Loucy (cell line): ENCODE data around the gene MYH10.

Experiments
- H2AFZ ChIP-seq: fragments of 200-600 bp; sonication (generic); 2 replicates; pipeline ENCODE4 v1.6.0; 2016; ENCODE audit warnings: antibody characterized with exemption, mild to moderate bottlenecking, low read length, moderate library complexity
- H3F3A ChIP-seq: fragments of 200-600 bp; 2 replicates; pipeline ENCODE4 v1.6.0; 2016; ENCODE audit warnings: antibody characterized with exemption, low read depth, mild to moderate bottlenecking
- H3K27me3 ChIP-seq: fragments of 200-600 bp; sonication (generic); 2 replicates; pipeline ENCODE4 v1.6.1; 2014; ENCODE audit warnings: low read length, mild to moderate bottlenecking; ENCODE audit not compliant: insufficient read depth, poor library complexity, severe bottlenecking
- H3K36me3 ChIP-seq: fragments of 200-600 bp; sonication (generic); 2 replicates; pipeline ENCODE4 v1.6.1; 2016; ENCODE audit warnings: low read length; ENCODE audit not compliant: insufficient read depth
- H3K4me1 ChIP-seq: fragments of 200-600 bp; sonication (generic); 2 replicates; pipeline ENCODE4 v1.5.1; 2014; ENCODE audit warnings: low read length, mild to moderate bottlenecking; ENCODE audit not compliant: insufficient read depth, poor library complexity, severe bottlenecking
- H3K4me2 ChIP-seq: fragments of 200-600 bp; sonication (generic); 2 replicates; pipeline ENCODE4 v1.6.0; 2014; ENCODE audit warnings: antibody characterized with exemption, low read length, low read depth, mild to moderate bottlenecking; ENCODE audit not compliant: poor library complexity, severe bottlenecking
- H3K4me3 ChIP-seq: fragments of 200-600 bp; sonication (generic); 2 replicates; pipeline ENCODE4 v1.5.1; 2014; ENCODE audit warnings: low read length, mild to moderate bottlenecking, mixed read lengths; ENCODE audit not compliant: poor library complexity, severe bottlenecking
- H3K79me2 ChIP-seq: fragments of 200-600 bp; sonication (generic); 2 replicates; pipeline ENCODE4 v1.6.1; 2014; ENCODE audit warnings: low read length; ENCODE audit not compliant: insufficient read depth
- H3K9ac ChIP-seq: fragments of 200-600 bp; sonication (generic); 2 replicates; pipeline ENCODE4 v1.6.0; 2014; ENCODE audit warnings: mild to moderate bottlenecking, low read depth, low read length, moderate library complexity; ENCODE audit not compliant: poor library complexity, severe bottlenecking
- H3K9me2 ChIP-seq: fragments of 200-600 bp; sonication (generic); replicated peaks from 2 replicates; pipeline ENCODE4 v1.6.1; 2016; ENCODE audit warnings: low read depth, low read length, mixed read lengths
- H3K9me3 ChIP-seq: fragments of 200-600 bp; sonication (generic); 2 replicates; pipeline ENCODE4 v1.6.1; 2014; ENCODE audit warnings: mild to moderate bottlenecking, antibody characterized with exemption, low read length, low read depth; ENCODE audit not compliant: insufficient read depth
- H4K20me1 ChIP-seq: fragments of 200-600 bp; sonication (generic); 2 replicates; pipeline ENCODE4 v1.6.0; 2014; ENCODE audit warnings: antibody characterized with exemption, low read length, mild to moderate bottlenecking; ENCODE audit not compliant: insufficient read depth, poor library complexity, severe bottlenecking
- CTCF ChIP-seq: fragments of 200-600 bp; sonication (generic); conservative IDR thresholded peaks from 2 replicates; pipeline ENCODE4 v1.5.1; 2014; ENCODE audit warnings: mild to moderate bottlenecking, antibody characterized with exemption, low read length
- EZH2phosphoT487 ChIP-seq: fragments of 200-600 bp; IDR thresholded peaks from 2 replicates; pipeline ENCODE4 v1.6.1; 2018; ENCODE audit warnings: antibody characterized with exemption, mild to moderate bottlenecking, moderate library complexity, borderline replicate concordance

MYH10 gene

GRCh38 chr17:8518326-8518725 lies 112.2 kb downstream of the MYH10 start:
- Histone ChIP-seq H3K36me3 (peaks cover 79% of the 10 kb centered on the region; the same call in 1 of the 2 replicates), H3K79me2 (no peaks in the 10 kb centered on the region), H3K4me3 (no peak overlapping the region), H3K9ac (no peak overlapping the region), H3K4me2 (no peak overlapping the region), H3K9me2 (no peaks in the 10 kb centered on the region), H4K20me1 (no peaks in the 10 kb centered on the region), H3F3A (no peaks in the 10 kb centered on the region), H3K4me1 (no peaks in the 10 kb centered on the region), H3K27me3 (no peaks in the 10 kb centered on the region), H3K9me3 (no peaks in the 10 kb centered on the region), H2AFZ (no peak overlapping the region)
- TF ChIP-seq CTCF = no peak
- TF ChIP-seq EZH2phosphoT487 = no peak

GRCh38 chr17:8514801-8515200 lies 115.7 kb downstream of the MYH10 start:
- Histone ChIP-seq H3K4me1 (no peaks in the 10 kb centered on the region), H4K20me1 (no peaks in the 10 kb centered on the region), H3K36me3 (peaks cover 80% of the 10 kb centered on the region; the same call in 1 of the 2 replicates), H3K9me2 (no peaks in the 10 kb centered on the region), H2AFZ (no peak overlapping the region), H3K4me2 (no peak overlapping the region), H3F3A (no peaks in the 10 kb centered on the region), H3K9me3 (no peaks in the 10 kb centered on the region), H3K27me3 (no peaks in the 10 kb centered on the region), H3K79me2 (no peaks in the 10 kb centered on the region), H3K4me3 (no peak overlapping the region), H3K9ac (no peak overlapping the region)
- no peak for TF ChIP-seq EZH2phosphoT487
- no peak for TF ChIP-seq CTCF

- Histone ChIP-seq H2AFZ (no peak overlapping the region), H3K4me3 (no peak overlapping the region), H3K9ac (no peak overlapping the region), H3K4me1 (no peaks in the 10 kb centered on the region), H3K79me2 (no peaks in the 10 kb centered on the region), H3F3A (no peaks in the 10 kb centered on the region), H3K36me3 (peaks cover 66% of the 10 kb centered on the region), H3K9me3 (no peaks in the 10 kb centered on the region), H4K20me1 (no peaks in the 10 kb centered on the region), H3K27me3 (no peaks in the 10 kb centered on the region), H3K9me2 (no peaks in the 10 kb centered on the region), H3K4me2 (no peak overlapping the region)
- TF ChIP-seq EZH2phosphoT487 (no peak), CTCF (no peak)
Measured at GRCh38 chr17:8506145-8506544, 124.4 kb downstream of the MYH10 start.
